Stimulated activated CD4-positive, alpha-beta T cell treated with anti-CD3 and anti-CD28 coated beads, TNF-alpha, amount 100 ng/mL, for 1 hour (primary cell): ENCODE data around the gene COX6B2.

Experiments used
- DNase-seq, 3 donors: peaks; one replicate each; pipeline ENCODE4 v3.0.0-alpha.2; 2020; ENCODE audit warnings: low read depth in 3 of 3, low spot score in 1 of 3

COX6B2 gene

DNA sequence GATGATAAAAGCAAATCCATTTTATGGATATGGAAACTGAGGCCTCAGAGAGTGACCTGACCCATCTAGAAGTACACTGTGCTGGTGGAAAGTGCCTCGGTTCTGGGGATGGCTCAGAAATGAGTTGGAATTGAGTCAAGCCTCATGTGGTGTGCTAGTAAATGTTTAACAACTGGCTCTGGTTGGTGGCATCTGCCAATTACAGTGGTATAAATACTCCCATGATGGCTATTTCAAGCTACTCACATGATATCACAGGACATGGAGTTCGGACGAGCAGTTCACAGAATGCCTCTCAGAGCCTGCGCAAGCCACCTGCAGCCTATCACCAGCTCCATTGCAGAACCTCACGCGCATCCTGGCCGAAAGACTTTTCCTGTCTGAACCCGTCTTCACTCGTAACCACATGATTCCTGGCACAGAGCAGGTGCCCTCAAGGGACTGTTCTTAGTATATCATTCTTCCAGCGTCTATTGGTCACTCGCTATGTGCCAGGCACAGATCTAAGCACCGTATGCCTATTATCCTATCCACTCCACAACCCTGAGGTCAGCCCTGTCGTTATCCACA is 38.5 kb downstream of the COX6B2 start:
- DNase-seq, result no peak

DNA sequence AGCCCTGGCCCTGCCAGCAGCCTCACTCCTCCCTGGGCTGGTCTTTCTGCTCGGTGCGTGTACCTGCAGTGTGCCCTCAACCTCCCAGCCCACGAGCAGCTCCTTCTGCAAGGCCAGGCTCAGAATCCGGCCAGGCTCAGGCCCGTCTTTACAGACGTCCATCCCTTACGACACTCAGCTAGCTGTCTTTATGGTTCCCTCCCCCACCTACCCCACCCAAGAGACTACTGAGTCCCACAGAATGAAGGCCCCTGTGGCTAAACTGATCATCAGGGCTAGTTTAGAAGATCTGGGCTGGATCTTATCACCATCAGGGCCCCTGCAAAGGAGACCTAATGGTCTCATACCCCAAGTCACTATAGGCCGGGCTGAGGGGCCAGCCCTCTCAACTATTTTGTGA is 40.1 kb downstream of the COX6B2 start:
- no peak for DNase-seq

DNA sequence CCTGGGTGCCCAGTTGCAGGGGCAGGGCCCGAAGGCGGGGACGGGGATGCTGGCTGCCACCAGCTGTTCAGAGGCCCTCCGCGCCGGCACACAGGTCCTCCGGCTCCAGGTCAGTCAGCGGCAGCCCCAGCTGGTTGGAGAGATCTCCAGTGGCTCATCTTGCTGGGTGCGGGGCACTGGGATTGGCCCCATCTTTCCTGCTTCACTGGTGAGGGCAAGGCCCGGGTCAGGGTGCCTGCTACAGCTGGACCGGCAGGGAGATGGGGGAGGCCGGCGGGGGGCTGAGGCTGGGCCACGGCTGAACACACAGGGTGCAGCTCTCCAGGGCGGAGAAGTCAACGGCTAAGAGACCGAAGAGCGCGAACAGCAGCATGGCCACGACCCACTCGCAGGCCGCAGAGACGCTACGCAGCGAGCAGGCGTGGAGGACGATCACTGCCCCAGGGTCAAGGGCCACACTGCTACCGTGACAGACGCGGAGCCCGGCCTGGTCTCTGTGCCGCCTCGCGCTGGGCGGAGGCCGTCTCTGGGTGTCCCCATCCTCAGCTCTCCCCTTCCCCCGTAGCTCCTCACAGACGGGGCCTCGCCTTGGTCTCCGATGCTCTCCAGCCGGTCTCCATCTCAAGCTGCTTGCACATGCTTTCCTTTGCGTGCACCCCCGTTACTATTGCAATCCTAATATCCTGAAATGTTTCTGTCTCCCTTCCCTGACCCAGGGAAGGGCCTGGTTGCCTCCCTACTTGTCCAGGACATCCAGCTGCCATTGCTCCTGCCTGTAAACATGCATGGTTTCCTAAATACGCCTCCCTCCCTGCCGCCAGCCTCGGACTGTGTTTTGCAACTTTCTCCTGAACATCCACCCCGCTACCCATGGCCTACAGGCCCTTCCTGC is 41.7 kb downstream of the COX6B2 start:
- no peak for DNase-seq

DNA sequence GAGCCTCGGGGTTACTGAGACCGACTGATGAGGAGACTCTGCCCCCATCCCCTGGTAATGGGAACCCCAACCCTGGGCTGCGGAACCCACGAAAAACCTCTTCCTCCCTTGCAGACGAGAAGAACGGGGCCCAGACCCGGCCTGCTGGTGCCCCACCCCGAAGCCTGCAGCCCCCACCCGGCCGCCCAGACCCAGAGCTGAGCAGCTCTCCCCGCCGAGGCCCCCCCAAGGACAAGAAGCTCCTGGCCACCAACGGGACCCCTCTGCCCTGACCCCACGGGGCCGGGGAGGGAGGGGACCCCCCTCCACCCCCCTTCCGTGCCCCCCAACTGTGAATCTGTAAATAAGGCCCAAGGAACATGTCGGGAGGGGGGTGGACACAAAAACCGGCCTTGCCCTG is 42.7 kb downstream of the COX6B2 start:
- no peak for DNase-seq

DNA sequence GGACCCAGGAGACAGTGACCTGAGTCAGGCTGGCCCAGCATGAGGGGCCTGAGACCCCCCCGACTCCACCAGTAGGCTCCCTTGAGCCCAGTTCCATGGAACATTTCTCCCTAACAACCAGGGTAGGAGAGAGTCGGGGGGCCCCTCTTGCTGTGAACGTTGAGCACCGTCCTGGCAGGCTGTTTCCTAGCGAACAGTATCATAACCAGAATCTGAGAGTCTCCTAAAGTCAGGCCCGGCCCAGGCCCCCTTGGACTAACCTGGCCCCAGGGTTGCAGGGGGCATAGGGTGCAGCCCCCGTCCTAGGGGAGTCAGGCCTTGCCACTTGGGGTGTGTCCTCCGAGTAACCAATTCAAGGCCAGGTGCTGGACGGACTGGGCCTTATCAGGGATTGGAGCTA is 43.1 kb downstream of the COX6B2 start:
- no peak for DNase-seq

DNA sequence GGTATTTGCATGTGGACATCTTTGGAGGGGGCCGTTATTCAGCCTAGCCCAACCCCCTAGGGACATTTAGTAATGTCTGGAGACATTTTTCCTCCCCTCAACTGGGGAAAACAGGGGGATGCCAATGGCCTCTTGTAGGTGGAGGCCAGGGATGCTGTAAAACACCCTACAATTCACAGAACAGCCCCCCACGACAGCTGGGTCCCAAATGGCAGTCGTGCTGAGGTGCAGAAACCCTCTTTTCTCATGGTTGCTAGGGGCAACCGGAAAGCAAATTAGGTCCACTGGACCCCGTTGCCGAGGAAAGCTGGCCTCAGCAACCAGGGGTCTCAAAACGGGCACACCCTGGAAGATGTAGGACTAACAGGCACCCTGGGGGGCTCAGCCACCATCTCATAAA is 44.0 kb downstream of the COX6B2 start:
- no peak for DNase-seq

DNA sequence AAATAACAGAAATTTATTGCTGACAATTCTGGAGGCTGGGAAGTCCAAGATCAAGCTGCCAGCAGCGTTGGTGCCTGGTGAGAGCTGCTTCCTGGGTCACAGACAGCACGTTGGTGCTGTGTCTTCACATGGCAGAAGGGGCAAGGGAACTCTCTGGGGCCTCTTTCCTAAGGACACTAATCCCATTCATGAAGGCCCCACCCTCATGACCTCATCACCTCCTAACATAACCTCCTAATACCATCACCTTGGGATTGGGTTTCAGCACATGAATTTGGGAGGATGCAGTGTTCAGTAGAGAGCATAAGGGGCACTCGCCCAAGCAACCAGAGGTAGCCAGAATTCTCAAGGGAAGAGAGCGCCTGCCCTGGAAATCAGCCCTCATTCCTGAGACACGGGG is 45.1 kb downstream of the COX6B2 start:
- DNase-seq, result no peak

DNA sequence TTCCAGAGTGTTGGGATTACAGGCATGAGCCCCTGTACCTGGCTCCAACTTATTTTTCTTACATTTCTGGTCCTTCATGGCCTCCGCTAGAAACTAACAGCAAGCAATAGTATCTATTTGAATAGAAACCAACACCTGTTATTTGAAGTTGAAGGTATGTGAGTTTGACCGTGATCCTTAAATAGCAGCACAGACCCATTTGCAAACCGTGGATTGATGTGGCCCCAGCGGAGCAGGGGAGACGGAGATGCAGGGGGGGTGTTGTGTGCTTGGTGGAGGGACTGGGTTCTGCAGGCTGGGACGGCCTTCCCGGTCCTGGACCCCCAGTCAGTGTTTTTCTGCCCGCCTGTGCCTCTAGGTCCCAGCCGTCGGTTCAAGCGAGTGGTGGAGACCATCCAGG is 46.2 kb downstream of the COX6B2 start:
- DNase-seq, result no peak

DNA sequence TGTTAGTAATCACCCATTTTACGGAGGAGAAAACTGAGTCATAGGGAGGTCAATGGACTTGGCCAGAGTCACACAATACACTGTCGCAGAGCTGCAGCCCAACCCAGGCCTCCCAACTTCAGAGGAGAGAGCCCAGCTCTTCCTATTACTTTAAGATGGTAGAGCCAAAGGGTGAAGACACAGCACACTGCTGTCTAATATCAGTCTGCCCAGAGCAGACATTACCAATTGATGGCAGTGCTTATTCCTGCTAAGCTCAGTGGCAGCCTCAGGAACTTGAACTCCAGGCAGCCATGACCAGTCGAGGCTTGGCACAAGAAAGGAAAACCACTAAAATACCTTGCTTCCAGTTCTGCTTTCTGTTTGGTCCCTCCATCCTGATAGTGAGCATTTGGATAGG is 47.8 kb downstream of the COX6B2 start:
- no peak for DNase-seq

DNA sequence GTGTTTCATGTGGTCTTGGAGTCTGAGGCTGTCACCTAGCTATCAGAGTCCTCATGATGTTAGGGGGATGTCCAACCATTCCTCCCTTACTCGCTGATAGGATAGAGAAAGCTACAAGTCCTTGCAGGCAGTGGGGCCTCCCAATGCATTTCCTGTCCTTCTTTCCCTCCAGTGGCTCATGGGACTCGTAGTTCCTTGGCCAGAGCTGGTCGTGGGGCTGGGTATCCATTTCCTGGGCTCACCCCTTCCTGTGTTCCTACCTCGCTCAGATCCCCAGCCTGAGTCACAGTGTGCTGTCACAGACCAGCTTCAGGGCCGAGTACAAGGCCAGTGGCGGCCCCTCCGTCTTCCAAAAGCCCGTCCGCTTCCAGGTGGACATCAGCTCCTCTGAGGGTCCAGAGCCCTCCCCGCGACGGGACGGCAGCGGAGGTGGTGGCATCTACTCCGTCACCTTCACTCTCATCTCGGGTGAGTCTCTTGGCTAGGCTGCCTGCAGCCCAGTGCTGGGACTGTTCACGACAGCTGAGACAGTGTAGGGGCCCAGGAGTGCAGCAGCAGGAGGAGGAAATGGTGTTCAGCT is 48.4 kb downstream of the COX6B2 start:
- DNase-seq, result no peak

DNA sequence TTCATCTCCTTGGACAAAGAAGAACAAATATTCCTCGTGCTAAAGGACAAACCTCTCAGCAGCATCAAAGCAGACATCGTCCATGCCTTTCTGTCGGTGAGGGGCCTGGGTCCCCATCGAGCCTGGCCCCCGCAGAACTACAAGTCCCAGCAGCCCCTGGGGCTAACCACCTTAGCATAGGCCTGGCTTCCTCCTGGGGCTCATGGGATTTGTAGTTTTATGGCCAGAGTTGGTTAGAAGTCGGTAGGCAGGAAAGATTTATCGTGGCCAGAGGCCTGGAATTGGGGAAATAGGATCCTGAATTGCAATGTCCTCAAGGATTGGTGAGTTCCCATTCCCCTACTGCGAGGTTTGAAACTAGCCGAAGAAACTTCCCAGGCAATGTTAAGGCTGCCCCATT is 49.0 kb downstream of the COX6B2 start:
- DNase-seq, result peak in 1 of 3 donors; percentile 30

DNA sequence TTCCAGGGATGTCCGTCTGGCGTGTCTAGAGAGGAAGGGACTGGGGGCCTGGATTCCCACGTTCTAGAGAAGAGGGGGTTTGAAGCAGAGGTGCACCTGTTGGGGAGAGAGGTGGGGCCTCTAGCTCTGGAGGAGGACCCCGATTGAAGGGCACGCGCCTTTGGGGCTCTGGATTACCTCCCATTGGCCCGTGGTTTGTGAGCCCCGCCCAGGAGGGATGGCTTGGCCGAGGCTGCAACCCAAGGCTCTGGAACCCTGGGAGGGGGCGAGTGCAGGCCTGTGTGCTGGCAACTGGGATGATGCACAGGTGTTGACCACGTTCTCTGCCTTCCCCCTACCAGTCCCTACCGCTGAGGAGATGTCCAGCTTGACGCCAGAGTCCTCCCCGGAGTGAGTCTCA is 49.5 kb downstream of the COX6B2 start:
- DNase-seq, result no peak

DNA sequence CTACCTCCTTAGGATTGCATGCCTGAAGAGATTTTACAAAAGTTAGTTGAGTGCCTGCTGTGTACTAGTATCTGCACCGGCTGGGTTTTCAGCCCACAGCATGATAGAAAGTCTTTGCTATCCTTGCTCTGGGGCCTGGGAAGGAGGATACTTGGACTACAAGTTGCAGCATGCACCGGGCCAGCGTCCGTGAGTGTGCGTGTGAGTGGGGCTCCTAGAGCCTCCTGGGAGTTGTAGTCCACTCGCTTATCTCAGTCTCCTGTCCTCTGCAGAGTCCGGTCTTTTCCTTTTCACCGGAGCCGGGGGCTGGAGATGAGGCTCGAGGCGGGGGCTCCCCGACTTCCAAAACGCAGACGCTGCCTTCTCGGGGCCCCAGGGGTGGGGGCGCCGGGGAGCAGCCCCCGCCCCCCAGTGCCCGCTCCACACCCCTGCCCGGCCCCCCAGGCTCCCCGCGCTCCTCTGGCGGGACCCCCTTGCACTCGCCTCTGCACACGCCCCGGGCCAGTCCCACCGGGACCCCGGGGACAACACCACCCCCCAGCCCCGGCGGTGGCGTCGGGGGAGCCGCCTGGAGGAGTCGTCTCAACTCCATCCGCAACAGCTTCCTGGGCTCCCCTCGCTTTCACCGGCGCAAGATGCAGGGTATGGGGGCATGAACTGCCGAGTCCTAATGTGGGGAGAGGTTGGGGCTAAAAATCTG is 50.1 kb downstream of the COX6B2 start:
- no peak for DNase-seq

DNA sequence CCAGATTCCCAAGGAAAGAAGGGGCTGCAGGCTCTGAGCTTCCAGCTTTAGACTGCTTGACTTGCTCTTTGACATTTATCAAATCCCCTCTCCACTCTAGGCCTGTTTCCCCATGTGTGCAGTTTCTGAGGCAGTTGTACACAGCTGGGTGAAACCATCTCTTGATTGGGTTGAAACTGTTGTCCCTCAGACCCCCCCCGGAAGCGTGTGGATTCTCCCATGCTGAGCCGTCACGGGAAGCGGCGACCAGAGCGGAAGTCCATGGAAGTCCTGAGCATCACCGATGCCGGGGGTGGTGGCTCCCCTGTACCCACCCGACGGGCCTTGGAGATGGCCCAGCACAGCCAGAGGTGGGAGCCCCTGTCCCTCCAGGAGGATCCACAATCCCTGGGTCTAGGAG is 51.0 kb downstream of the COX6B2 start:
- DNase-seq, result no peak

DNA sequence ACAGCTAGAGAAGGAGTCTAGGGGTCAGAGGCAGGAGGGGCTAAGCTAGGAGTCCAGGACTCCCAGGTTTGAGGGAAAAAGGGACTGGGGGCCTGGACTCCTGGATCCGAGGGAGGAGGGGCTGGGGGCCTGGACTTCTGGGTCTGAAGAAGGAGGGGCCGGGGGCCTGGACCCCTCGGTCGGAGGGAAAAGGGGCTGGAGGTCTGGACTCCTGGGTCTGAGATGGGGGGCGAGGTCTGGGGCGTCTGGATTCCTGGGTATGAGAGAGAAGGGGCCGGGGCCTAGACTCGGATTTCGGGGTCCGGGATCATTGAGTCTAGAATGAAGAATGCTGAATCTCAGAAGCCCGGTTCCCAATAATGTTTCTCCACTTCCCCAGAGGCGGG is 52.2 kb downstream of the COX6B2 start:
- no peak for DNase-seq

DNA sequence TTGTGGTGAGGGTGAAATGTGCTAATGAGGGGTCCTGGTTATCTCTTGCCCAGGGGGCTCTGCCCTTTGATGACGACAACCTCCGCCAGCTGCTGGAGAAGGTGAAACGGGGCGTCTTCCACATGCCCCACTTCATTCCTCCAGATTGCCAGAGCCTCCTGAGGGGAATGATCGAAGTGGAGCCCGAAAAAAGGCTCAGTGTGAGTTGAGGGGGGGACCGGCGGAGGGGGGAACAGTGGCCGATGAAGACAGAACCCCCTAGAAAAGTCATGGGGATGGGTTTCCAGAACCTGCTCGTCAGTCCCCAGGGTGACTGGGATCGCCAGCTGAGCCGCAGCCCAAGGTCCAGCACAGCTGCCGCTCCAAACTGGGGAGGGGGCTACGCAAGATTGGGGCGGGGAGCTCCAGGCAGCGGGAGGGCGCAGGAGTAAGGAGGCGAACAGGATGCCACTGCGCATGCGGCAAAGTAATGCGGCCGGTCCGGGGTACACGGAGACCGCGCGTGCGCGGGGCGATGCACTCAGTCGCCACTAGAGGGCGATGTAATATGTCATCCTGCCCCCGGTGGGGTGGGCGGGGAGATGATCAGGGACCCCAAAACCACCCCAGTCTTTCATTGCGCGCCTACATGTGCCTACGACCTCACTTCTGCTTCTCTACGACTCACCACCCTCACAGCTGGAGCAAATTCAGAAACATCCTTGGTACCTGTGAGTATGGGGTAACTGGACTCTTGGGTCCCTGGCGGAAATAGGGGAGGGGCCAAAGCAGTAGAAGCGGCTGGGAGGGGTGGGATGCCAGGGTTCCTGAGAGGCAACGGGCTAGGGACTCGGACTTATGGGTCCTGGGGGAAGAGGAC is 52.8 kb downstream of the COX6B2 start:
- DNase-seq, result peak; percentile 81 to 98 (median 93)

DNA sequence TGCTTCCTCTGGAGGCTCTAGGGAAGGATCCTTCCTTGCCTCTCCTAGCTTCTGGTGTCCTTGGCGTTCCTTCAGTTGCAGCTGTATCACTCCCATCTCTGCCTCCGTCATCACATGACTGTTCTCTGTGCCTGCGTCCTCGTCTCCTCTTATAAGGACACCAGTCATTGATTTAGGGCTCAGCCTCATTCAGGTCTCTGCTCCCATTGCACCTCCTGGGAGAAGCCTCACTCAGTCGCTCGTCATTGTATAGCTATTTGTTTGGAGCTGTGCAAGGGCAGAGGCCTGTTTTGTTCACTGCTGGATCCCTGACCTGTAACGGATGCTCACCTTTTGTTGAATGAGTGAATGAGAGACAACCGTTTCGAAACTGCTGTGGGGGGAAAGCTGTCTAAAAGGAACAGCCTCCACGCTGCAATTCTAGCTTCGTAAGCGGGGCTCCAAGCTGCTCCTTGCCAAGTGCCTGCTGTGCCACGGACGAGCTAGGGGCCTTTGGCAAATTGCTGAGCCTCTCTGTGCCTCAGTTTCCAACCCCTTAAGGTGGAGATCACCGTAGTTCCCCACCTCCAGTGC is 53.5 kb downstream of the COX6B2 start:
- DNase-seq, result no peak

DNA sequence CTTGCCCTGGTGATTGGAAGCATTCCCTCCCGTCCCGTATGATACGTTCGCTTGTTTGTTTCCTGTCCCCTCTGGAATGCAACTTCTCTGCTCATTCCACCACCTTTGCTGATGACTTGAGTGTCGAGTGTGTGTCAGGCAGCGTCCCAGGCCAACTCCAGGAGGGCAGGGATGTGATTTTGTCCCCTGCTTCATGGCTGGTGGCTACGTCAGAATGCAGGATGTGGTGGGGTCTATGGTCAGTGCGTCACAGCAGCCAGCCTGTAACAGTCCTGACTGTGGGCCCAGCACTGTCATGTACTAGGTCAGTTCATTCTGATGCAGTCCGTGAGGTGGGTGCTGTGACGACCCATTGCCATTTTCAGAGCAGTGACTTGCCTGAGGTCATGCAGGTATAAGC is 54.5 kb downstream of the COX6B2 start:
- no peak for DNase-seq
